WTC11 (cell line): Measurements from ENCODE around the gene GTF2A1L. TPM values are rescaled to one million over a fixed set of nuclear protein-coding genes. Genes with fewer than 3 reads are reported as not detected.

ENCODE experiments used
- ATAC-seq: fragments of 200-7000 bp; cut with Tn5 transposase; 2 replicates; pipeline ENCODE4 v1.10.0; 2021; ENCODE audit warnings: mild to moderate bottlenecking, moderate library complexity
- CTCF ChIA-PET: fragments of 300-600 bp; sonication (Branson Sonifier 250); formaldehyde crosslinking; loops from one replicate; lab custom pipeline; 2021; ENCODE audit warnings: antibody characterized with exemption; lab: Charles Lee
- POLR2A ChIA-PET: fragments of 350-600 bp; sonication (Branson Sonifier 250); formaldehyde crosslinking; loops from one replicate; lab custom pipeline; 2021; ENCODE audit warnings: antibody characterized with exemption; lab: Charles Lee
- DNase-seq: peaks from one replicate; pipeline ENCODE4 v3.0.0; 2021; ENCODE audit warnings: low spot score
- H3K27ac Mint-ChIP-seq: 2 replicates; pipeline ENCODE4 v1.8.0; 2021; ENCODE audit warnings: mixed read lengths
- H3K27me3 Mint-ChIP-seq: 2 replicates; pipeline ENCODE4 v1.8.0; 2021; ENCODE audit warnings: low read depth, mild to moderate bottlenecking, moderate library complexity, mixed read lengths
- H3K36me3 Mint-ChIP-seq: 2 replicates; pipeline ENCODE4 v1.8.0; 2021; ENCODE audit warnings: mixed read lengths
- H3K4me1 Mint-ChIP-seq: 2 replicates; pipeline ENCODE4 v1.8.0; 2022; ENCODE audit warnings: mixed read lengths
- H3K4me3 Mint-ChIP-seq: 2 replicates; pipeline ENCODE4 v1.8.0; 2021; ENCODE audit warnings: mild to moderate bottlenecking, moderate library complexity, mixed read lengths
- H3K9me3 Mint-ChIP-seq: 2 replicates; pipeline ENCODE4 v1.8.0; 2021; ENCODE audit warnings: mixed read lengths
- CBFB ChIP-seq: sonication (generic); formaldehyde crosslinking; IDR thresholded peaks from 2 replicates; pipeline ENCODE4 v1.8.1; 2022; ENCODE audit warnings: mild to moderate bottlenecking, low read depth, missing genetic modification reagents
- GABPB1 ChIP-seq: sonication (generic); formaldehyde crosslinking; IDR thresholded peaks from 2 replicates; pipeline ENCODE4 v1.8.1; 2023; ENCODE audit warnings: mild to moderate bottlenecking, missing genetic modification reagents
- HMGXB4 ChIP-seq: sonication (generic); formaldehyde crosslinking; IDR thresholded peaks from 2 replicates; pipeline ENCODE4 v1.8.1; 2023; ENCODE audit warnings: mild to moderate bottlenecking, moderate library complexity, missing genetic modification reagents
- IRF1 ChIP-seq: sonication (generic); formaldehyde crosslinking; IDR thresholded peaks from 2 replicates; pipeline ENCODE4 v1.8.0; 2023; ENCODE audit warnings: missing genetic modification reagents
- IRF2 ChIP-seq: sonication (generic); formaldehyde crosslinking; IDR thresholded peaks from 2 replicates; pipeline ENCODE4 v1.8.0; 2022; ENCODE audit warnings: low read depth, missing genetic modification reagents, borderline replicate concordance
- MLX ChIP-seq: sonication (generic); formaldehyde crosslinking; IDR thresholded peaks from 2 replicates; pipeline ENCODE4 v1.8.1; 2023; ENCODE audit warnings: mild to moderate bottlenecking, missing genetic modification reagents, moderate library complexity
- TP53 ChIP-seq: sonication (generic); formaldehyde crosslinking; IDR thresholded peaks from 2 replicates; pipeline ENCODE4 v1.8.1; 2023; ENCODE audit warnings: mild to moderate bottlenecking, missing genetic modification reagents
- USF2 ChIP-seq: sonication (generic); formaldehyde crosslinking; IDR thresholded peaks from 2 replicates; pipeline ENCODE4 v1.8.1; 2023; ENCODE audit warnings: mild to moderate bottlenecking, missing genetic modification reagents, moderate library complexity
- ZMAT4 ChIP-seq: fragments of 250-450 bp; sonication (Bioruptor Pico); IDR thresholded peaks from 2 replicates; pipeline ENCODE4 v1.9.0; 2021; ENCODE audit warnings: mild to moderate bottlenecking
- ZNF121 ChIP-seq: sonication (generic); formaldehyde crosslinking; IDR thresholded peaks from 2 replicates; pipeline ENCODE4 v1.8.0; 2023; ENCODE audit warnings: missing genetic modification reagents
- ZNF232 ChIP-seq: sonication (generic); formaldehyde crosslinking; IDR thresholded peaks from 2 replicates; pipeline ENCODE4 v1.8.0; 2022; ENCODE audit warnings: mild to moderate bottlenecking, missing genetic modification reagents
- ZNF532 ChIP-seq: fragments of 250-450 bp; sonication (Bioruptor Pico); IDR thresholded peaks from 2 replicates; pipeline ENCODE4 v1.9.0; 2021; ENCODE audit warnings: mild to moderate bottlenecking, borderline replicate concordance
- total RNA-seq: library from RNA; stranded (reverse); gene quantifications from 3 replicates; pipeline ENCODE4 v1.2.3, GENCODE V29; 2021

The GTF2A1L gene
- total RNA-seq, 1 experiment from 2014 or later: not detected

GRCh38 chr2:48568547-48568946 lies 49.1 kb upstream of the GTF2A1L start:
- TF ChIP-seq ZMAT4 (CRISPR knock-in tag): no peak
- Mint-ChIP-seq H3K36me3 (peaks cover 4% of the 10 kb centered on the region; the same call in 1 of the 2 replicates), H3K4me3 (no peak overlapping the region), H3K4me1 (peaks cover 6% of the 10 kb centered on the region), H3K27me3 (no peaks in the 10 kb centered on the region; the same call in 1 of the 2 replicates), H3K9me3 (no peaks in the 10 kb centered on the region), H3K27ac (no peak overlapping the region)
- ChIA-PET CTCF (interaction anchor here (1.4 to 2.0 kb wide), 2 partner anchors 20 to 28 kb away, joined by 4 to 9 read pairs; no protein-coding TSS in a partner anchor), POLR2A (no interaction called here)
- DNase-seq (no peak), ATAC-seq (no peak)

- Mint-ChIP-seq H3K9me3 (no peaks in the 10 kb centered on the region), H3K4me3 (no peak overlapping the region), H3K27me3 (no peaks in the 10 kb centered on the region; the same call in 1 of the 2 replicates), H3K4me1 (peaks cover 6% of the 10 kb centered on the region), H3K36me3 (peaks cover 4% of the 10 kb centered on the region; the same call in 1 of the 2 replicates), H3K27ac (no peak overlapping the region)
- ChIA-PET CTCF (interaction anchor here (0.6 to 2.0 kb wide), 3 partner anchors 19 to 125 kb away, joined by 4 to 9 read pairs (median 5); no protein-coding TSS in a partner anchor), POLR2A (interaction anchor here (0.6 kb wide), 1 partner anchor 29 kb away, joined by 3 read pairs; no protein-coding TSS in a partner anchor)
- ATAC-seq: no peak
- no peak for DNase-seq
- no peak for TF ChIP-seq IRF1 (CRISPR knock-in tag)
- no peak for TF ChIP-seq MLX (CRISPR knock-in tag)
- TF ChIP-seq ZNF532 (CRISPR knock-in tag): no peak
- no peak for TF ChIP-seq ZNF121 (CRISPR knock-in tag)
Observed at GRCh38 chr2:48569433-48569832, 48.2 kb upstream of the GTF2A1L start.

GRCh38 chr2:48572816-48573215 lies 44.8 kb upstream of the GTF2A1L start:
- ATAC-seq (peak; percentile 83), DNase-seq (peak; percentile 13)
- H3K27ac Mint-ChIP-seq: 0 out of 2 replicates have a peak overlapping the region, but pooled peaks have one; percentile 8
- no peaks in the 10 kb centered on the region for H3K4me1 Mint-ChIP-seq
- no peak overlapping the region for H3K4me3 Mint-ChIP-seq
- H3K9me3 Mint-ChIP-seq: no peaks in the 10 kb centered on the region
- no peaks in the 10 kb centered on the region; the same call in 1 of the 2 replicates for H3K36me3 Mint-ChIP-seq
- CTCF ChIA-PET: interaction anchor here (1.1 kb wide), 1 partner anchor 16 kb away, joined by 5 read pairs; no protein-coding TSS in a partner anchor
- no peak for TF ChIP-seq USF2 (CRISPR knock-in tag)
- 0 out of 2 replicates have a peak, but pooled peaks have one; percentile 13 for TF ChIP-seq GABPB1 (CRISPR knock-in tag)
- POLR2A ChIA-PET: interaction anchor here (0.6 kb wide), 1 partner anchor 67 kb away, joined by 3 read pairs; no protein-coding TSS in a partner anchor
- no peaks in the 10 kb centered on the region for H3K27me3 Mint-ChIP-seq

GRCh38 chr2:48574353-48575287 lies 43.0 kb upstream of the GTF2A1L start:
- Mint-ChIP-seq H3K4me3 (no peak overlapping the region), H3K27me3 (no peaks in the 10 kb centered on the region; the same call in 1 of the 2 replicates), H3K9me3 (no peaks in the 10 kb centered on the region), H3K27ac (no peak overlapping the region), H3K36me3 (no peaks in the 10 kb centered on the region; the same call in 1 of the 2 replicates), H3K4me1 (no peaks in the 10 kb centered on the region)
- ChIA-PET CTCF (interaction anchor here (1.0 kb wide), 1 partner anchor 15 kb away, joined by 3 read pairs; no protein-coding TSS in a partner anchor), POLR2A (no interaction called here)
- ATAC-seq (no peak), DNase-seq (no peak)
- TF ChIP-seq TP53 (CRISPR knock-in tag) (no peak), ZNF232 (CRISPR knock-in tag) (no peak), IRF2 (CRISPR knock-in tag) (no peak), HMGXB4 (CRISPR knock-in tag) (no peak), CBFB (CRISPR knock-in tag) (no peak)
